Osteocyte (in vitro differentiated cells): ENCODE measurements around the gene KATNAL2. TPM values are rescaled to one million over a fixed set of nuclear protein-coding genes. Genes with fewer than 3 reads are reported as not detected.

Experiments used
- DNase-seq: peaks from one replicate; pipeline ENCODE4 v3.0.0; 2021; ENCODE audit warnings: mixed read lengths; ENCODE audit not compliant: unreplicated experiment; ENCODE audit errors: extremely low spot score
- H3K27ac Mint-ChIP-seq: one replicate; pipeline ENCODE4 v1.8.0; 2021; ENCODE audit warnings: mild to moderate bottlenecking, mixed read lengths; ENCODE audit not compliant: unreplicated experiment
- H3K27me3 Mint-ChIP-seq: one replicate; pipeline ENCODE4 v1.8.0; 2021; ENCODE audit warnings: mixed read lengths; ENCODE audit not compliant: unreplicated experiment
- H3K36me3 Mint-ChIP-seq: one replicate; pipeline ENCODE4 v1.8.0; 2021; ENCODE audit warnings: mixed read lengths; ENCODE audit not compliant: unreplicated experiment
- H3K4me1 Mint-ChIP-seq: one replicate; pipeline ENCODE4 v1.8.0; 2021; ENCODE audit warnings: mixed read lengths; ENCODE audit not compliant: unreplicated experiment
- H3K4me3 Mint-ChIP-seq: one replicate; pipeline ENCODE4 v1.8.0; 2021; ENCODE audit warnings: mild to moderate bottlenecking, moderate library complexity, mixed read lengths; ENCODE audit not compliant: unreplicated experiment
- H3K9me3 Mint-ChIP-seq: one replicate; pipeline ENCODE4 v1.8.0; 2021; ENCODE audit warnings: mixed read lengths; ENCODE audit not compliant: unreplicated experiment
- total RNA-seq: library from RNA; stranded (reverse); gene quantifications from 2 replicates; pipeline ENCODE4 v1.2.1, GENCODE V29; 2021
- TF ChIP-seq, protein P1 (sequence below): fragments of 200-600 bp; sonication (generic); IDR thresholded peaks from 2 replicates; pipeline ENCODE4 v1.5.0; 2021; ENCODE audit warnings: antibody characterized with exemption, mild to moderate bottlenecking, moderate library complexity

The KATNAL2 gene
- total RNA-seq, 1 donor from 2014 or later: 7.9 TPM

DNA sequence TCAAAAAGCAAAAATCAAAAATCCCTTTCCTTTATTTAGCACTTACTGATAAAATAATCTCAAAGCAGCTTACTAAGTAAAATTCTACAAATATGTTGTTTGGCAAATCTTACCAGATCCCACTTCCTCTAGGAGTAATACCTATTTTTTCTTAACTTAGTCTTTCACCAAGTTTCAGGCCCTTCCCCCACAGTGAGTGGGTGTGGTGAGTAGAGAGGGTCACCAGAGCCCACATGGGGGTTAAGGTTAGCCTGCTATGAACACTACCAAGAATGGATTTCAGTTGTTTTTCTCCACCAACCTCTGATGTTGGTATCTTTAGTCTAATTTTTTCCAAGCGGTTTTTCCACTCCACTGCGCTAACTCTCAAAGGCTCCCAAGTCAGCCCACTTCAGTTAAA is 23.3 kb upstream of the KATNAL2 start:
- Mint-ChIP-seq H3K27ac (no peak overlapping the region), H3K27me3 (no peaks in the 10 kb centered on the region), H3K4me1 (peaks cover 2% of the 10 kb centered on the region), H3K9me3 (peaks cover 6% of the 10 kb centered on the region), H3K4me3 (no peak overlapping the region), H3K36me3 (peaks cover 22% of the 10 kb centered on the region)
- TF ChIP-seq, protein P1, sequence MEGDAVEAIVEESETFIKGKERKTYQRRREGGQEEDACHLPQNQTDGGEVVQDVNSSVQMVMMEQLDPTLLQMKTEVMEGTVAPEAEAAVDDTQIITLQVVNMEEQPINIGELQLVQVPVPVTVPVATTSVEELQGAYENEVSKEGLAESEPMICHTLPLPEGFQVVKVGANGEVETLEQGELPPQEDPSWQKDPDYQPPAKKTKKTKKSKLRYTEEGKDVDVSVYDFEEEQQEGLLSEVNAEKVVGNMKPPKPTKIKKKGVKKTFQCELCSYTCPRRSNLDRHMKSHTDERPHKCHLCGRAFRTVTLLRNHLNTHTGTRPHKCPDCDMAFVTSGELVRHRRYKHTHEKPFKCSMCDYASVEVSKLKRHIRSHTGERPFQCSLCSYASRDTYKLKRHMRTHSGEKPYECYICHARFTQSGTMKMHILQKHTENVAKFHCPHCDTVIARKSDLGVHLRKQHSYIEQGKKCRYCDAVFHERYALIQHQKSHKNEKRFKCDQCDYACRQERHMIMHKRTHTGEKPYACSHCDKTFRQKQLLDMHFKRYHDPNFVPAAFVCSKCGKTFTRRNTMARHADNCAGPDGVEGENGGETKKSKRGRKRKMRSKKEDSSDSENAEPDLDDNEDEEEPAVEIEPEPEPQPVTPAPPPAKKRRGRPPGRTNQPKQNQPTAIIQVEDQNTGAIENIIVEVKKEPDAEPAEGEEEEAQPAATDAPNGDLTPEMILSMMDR: no peak
- no peak for DNase-seq

DNA sequence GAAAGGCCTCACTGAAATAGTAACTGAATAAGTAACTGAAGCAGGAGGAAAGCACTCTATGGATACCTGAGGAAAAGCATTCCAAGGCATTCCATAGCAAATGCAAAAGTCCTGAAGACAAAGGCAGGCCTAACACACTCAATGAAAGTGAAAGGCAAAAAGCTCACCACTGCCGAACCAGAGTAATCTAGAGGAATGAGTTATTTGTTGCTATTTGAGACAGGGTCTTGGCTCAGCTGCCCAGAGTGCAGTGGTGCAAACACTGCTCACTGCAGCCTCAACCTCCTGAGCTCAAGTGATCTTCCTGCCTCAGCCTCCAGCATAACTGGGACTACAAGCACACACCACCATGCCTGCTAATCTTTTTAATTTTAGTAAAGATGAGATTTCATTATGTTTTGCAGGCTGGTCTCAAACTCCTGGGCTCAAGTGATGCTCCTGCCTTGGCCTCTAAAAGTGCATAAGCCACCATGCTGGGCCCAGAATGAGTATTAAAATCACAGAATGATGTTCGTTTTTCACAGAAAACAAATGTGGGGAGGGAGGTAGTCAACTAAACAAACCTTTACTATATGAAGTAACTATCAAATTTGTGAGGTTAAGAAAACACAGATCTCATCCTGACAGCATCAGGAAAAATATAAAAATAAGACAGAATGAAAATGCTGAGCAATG is 18.0 kb upstream of the KATNAL2 start:
- H3K27ac Mint-ChIP-seq: no peak overlapping the region
- H3K27me3 Mint-ChIP-seq: no peaks in the 10 kb centered on the region
- no peak overlapping the region for H3K4me3 Mint-ChIP-seq
- no peaks in the 10 kb centered on the region for H3K9me3 Mint-ChIP-seq
- H3K4me1 Mint-ChIP-seq: peaks cover 5% of the 10 kb centered on the region
- TF ChIP-seq, protein P1: no peak
- H3K36me3 Mint-ChIP-seq: peaks cover 13% of the 10 kb centered on the region
- no peak for DNase-seq

DNA sequence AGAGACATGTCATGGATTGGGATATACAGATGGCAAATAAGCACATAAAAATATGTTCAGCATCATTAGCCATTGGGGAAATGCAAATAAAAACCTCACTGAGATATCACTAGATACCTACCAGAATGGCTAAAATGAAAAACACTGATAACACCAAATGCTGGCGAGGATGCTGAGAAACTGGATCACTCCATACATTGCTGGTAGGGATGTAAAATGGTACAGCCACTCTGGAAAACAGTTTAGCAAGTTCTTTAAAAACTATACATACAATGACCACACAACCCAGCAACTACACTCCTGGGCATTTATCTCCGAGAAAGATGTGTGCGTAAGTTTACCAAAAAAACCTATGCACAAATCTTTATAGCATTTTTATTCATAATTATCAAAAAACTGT is 14.0 kb upstream of the KATNAL2 start:
- DNase-seq: no peak
- Mint-ChIP-seq H3K27ac (no peak overlapping the region), H3K4me1 (peaks cover 5% of the 10 kb centered on the region), H3K4me3 (no peak overlapping the region), H3K36me3 (peaks cover 12% of the 10 kb centered on the region), H3K9me3 (no peaks in the 10 kb centered on the region), H3K27me3 (no peaks in the 10 kb centered on the region)
- TF ChIP-seq, protein P1: no peak

DNA sequence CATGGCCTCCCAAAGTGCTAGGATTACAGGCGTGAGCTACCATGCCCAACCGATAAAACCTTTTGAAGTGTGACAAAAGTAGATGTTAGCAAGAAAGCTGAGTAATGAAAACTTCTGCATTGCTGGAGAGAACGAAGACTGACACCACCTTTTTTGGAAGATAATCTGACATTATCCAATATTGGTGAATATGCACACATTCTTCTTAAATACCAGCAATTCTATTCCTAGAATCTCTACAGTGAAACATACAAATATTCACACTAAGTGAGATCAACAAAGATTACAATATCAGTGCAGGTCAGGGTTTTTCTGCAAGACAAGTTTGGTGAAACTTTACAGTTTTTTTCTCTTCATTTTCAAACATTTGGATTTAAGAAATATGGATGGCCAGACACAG is 7.9 kb upstream of the KATNAL2 start:
- H3K27ac Mint-ChIP-seq: no peak overlapping the region
- H3K27me3 Mint-ChIP-seq: no peaks in the 10 kb centered on the region
- TF ChIP-seq, protein P1: no peak
- no peak for DNase-seq
- H3K4me3 Mint-ChIP-seq: no peak overlapping the region
- H3K4me1 Mint-ChIP-seq: no peaks in the 10 kb centered on the region
- no peaks in the 10 kb centered on the region for H3K36me3 Mint-ChIP-seq
- no peaks in the 10 kb centered on the region for H3K9me3 Mint-ChIP-seq

DNA sequence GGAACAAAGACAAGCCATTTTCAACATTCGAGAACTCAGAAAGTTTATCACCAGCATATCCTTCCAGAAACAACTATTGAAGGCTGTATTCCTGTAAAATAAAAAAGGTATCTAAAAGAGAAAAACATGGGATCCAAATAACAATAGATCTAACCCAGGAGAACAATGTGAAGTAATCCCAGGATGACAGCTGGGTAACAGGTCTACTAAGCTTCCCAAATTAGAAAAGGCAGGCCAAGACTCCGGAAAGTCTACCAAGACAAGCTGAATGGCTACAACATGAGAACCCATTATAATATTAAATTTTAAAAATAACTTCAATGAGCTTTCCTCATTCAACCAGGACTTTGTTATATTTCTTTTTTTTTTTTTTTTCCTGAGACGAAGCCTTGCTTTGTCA is 6.5 kb upstream of the KATNAL2 start:
- H3K27ac Mint-ChIP-seq: no peak overlapping the region
- DNase-seq: no peak
- no peaks in the 10 kb centered on the region for H3K9me3 Mint-ChIP-seq
- TF ChIP-seq, protein P1: no peak
- no peak overlapping the region for H3K4me3 Mint-ChIP-seq
- no peaks in the 10 kb centered on the region for H3K27me3 Mint-ChIP-seq
- peaks cover 12% of the 10 kb centered on the region for H3K4me1 Mint-ChIP-seq
- H3K36me3 Mint-ChIP-seq: peaks cover 2% of the 10 kb centered on the region
